Astrocyte (in vitro differentiated cells and primary cell): ENCODE results near the gene CFL1. TPM values are rescaled to one million over a fixed set of nuclear protein-coding genes. Genes with fewer than 3 reads are reported as not detected.

Experiments used
- DNase-seq: peaks from one replicate; pipeline ENCODE4 v3.0.0-alpha.2; 2010; ENCODE audit warnings: low read depth
- FAIRE-seq: peaks from 2 replicates; lab custom pipeline; 2011; peaks lifted over from hg19 to GRCh38; lab: Jason Lieb, UNC
- H2AFZ ChIP-seq: 2 replicates; pipeline ENCODE4 v1.6.0; 2012; ENCODE audit warnings: low read depth, low read length, inconsistent platforms
- H3K27ac ChIP-seq: 2 replicates; pipeline ENCODE4 v1.5.1; 2011; ENCODE audit warnings: low read depth, low read length, inconsistent platforms
- H3K27me3 ChIP-seq: 2 replicates; pipeline ENCODE4 v1.6.0; 2011; ENCODE audit warnings: low read length, inconsistent platforms; ENCODE audit not compliant: insufficient read depth
- H3K36me3 ChIP-seq: 2 replicates; pipeline ENCODE4 v1.5.1; 2011; ENCODE audit warnings: low read length, inconsistent platforms; ENCODE audit not compliant: insufficient read depth
- H3K4me1 ChIP-seq: 2 replicates; pipeline ENCODE4 v1.5.1; 2011; ENCODE audit warnings: low read length, inconsistent platforms; ENCODE audit not compliant: insufficient read depth
- H3K4me2 ChIP-seq: 2 replicates; pipeline ENCODE4 v1.6.0; 2012; ENCODE audit warnings: low read length, inconsistent platforms
- H3K4me3 ChIP-seq: 2 replicates; pipeline ENCODE4 v1.5.1; 2011; ENCODE audit warnings: low read depth, mild to moderate bottlenecking, low read length, inconsistent platforms; ENCODE audit not compliant: insufficient read depth
- H3K79me2 ChIP-seq: 2 replicates; pipeline ENCODE4 v1.6.0; 2012; ENCODE audit warnings: mild to moderate bottlenecking, low read length, inconsistent platforms; ENCODE audit not compliant: insufficient read depth
- H3K9ac ChIP-seq: 2 replicates; pipeline ENCODE4 v1.6.0; 2012; ENCODE audit warnings: mild to moderate bottlenecking, low read length, inconsistent platforms
- H3K9me3 ChIP-seq: 2 replicates; pipeline ENCODE4 v1.5.1; 2012; ENCODE audit warnings: low read depth, mild to moderate bottlenecking, low read length, inconsistent platforms; ENCODE audit not compliant: insufficient read depth
- H4K20me1 ChIP-seq: 2 replicates; pipeline ENCODE4 v1.6.0; 2012; ENCODE audit warnings: low read length, inconsistent platforms; ENCODE audit not compliant: insufficient read depth
- H3K27ac Mint-ChIP-seq: one replicate; pipeline ENCODE4 v1.8.0; 2021; ENCODE audit warnings: mild to moderate bottlenecking, mixed read lengths; ENCODE audit not compliant: unreplicated experiment
- H3K27me3 Mint-ChIP-seq: one replicate; pipeline ENCODE4 v1.8.0; 2021; ENCODE audit warnings: low read depth, mixed read lengths; ENCODE audit not compliant: unreplicated experiment
- H3K36me3 Mint-ChIP-seq: one replicate; pipeline ENCODE4 v1.8.0; 2021; ENCODE audit warnings: low read depth, mixed read lengths; ENCODE audit not compliant: unreplicated experiment
- H3K4me1 Mint-ChIP-seq: one replicate; pipeline ENCODE4 v1.8.0; 2021; ENCODE audit warnings: low read depth, mixed read lengths; ENCODE audit not compliant: unreplicated experiment
- H3K4me3 Mint-ChIP-seq: one replicate; pipeline ENCODE4 v1.8.0; 2021; ENCODE audit warnings: mild to moderate bottlenecking, moderate library complexity, mixed read lengths; ENCODE audit not compliant: unreplicated experiment
- H3K9me3 Mint-ChIP-seq: one replicate; pipeline ENCODE4 v1.8.0; 2021; ENCODE audit warnings: mild to moderate bottlenecking, mixed read lengths; ENCODE audit not compliant: unreplicated experiment
- CTCF ChIP-seq: IDR thresholded peaks from 2 replicates; pipeline ENCODE4 v1.5.1; 2011; ENCODE audit warnings: low read depth, mild to moderate bottlenecking, inconsistent platforms, low read length, moderate library complexity; ENCODE audit not compliant: insufficient read depth
- EZH2 ChIP-seq: IDR thresholded peaks from 2 replicates; pipeline ENCODE4 v1.6.1; 2012; ENCODE audit warnings: mild to moderate bottlenecking, low read length, inconsistent platforms; ENCODE audit not compliant: insufficient read depth
- total RNA-seq: library from RNA; stranded (reverse); gene quantifications from 2 replicates; pipeline ENCODE4 v1.2.1, GENCODE V29; 2021

Gene CFL1
- total RNA-seq, 1 donor from 2014 or later, result 1,931 TPM

- Mint-ChIP-seq H3K4me1 (peaks cover 14% of the 10 kb centered on the region), H3K9me3 (no peaks in the 10 kb centered on the region), H3K27me3 (no peaks in the 10 kb centered on the region), H3K4me3 (peak overlapping the region; percentile 60), H3K36me3 (peaks cover 7% of the 10 kb centered on the region), H3K27ac (peak overlapping the region; percentile 50)
- Histone ChIP-seq H3K4me3 (no peak overlapping the region), H3K27ac (no peak overlapping the region), H3K9me3 (no peaks in the 10 kb centered on the region), H3K27me3 (no peaks in the 10 kb centered on the region), H3K4me1 (peaks cover 33% of the 10 kb centered on the region), H4K20me1 (peaks cover 61% of the 10 kb centered on the region), H3K36me3 (peaks cover 15% of the 10 kb centered on the region), H3K9ac (peak overlapping the region; percentile 92), H2AFZ (no peak overlapping the region), H3K79me2 (peaks cover 47% of the 10 kb centered on the region), H3K4me2 (peak overlapping the region; percentile 100)
- no peak for TF ChIP-seq EZH2
- no peak for TF ChIP-seq CTCF
- FAIRE-seq, result no peak
- DNase-seq, result no peak
Measured at GRCh38 chr11:65870307-65870658, 12.3 kb upstream of the CFL1 start.

- H3K4me3 Mint-ChIP-seq, result no peak overlapping the region
- peaks cover 15% of the 10 kb centered on the region for H3K36me3 ChIP-seq
Measured at GRCh38 chr11:65869643-65870306, 11.8 kb upstream of the CFL1 start.

More at GRCh38 chr11:65869643-65870306, 11.8 kb upstream of the CFL1 start:
- no peak for DNase-seq
- Histone ChIP-seq H3K79me2 (peaks cover 47% of the 10 kb centered on the region), H3K27ac (no peak overlapping the region), H3K4me2 (peak overlapping the region; percentile 100), H3K4me3 (no peak overlapping the region), H3K27me3 (no peaks in the 10 kb centered on the region), H2AFZ (no peak overlapping the region), H3K9ac (peak overlapping the region; percentile 92), H3K4me1 (peaks cover 33% of the 10 kb centered on the region), H4K20me1 (peaks cover 66% of the 10 kb centered on the region), H3K9me3 (no peaks in the 10 kb centered on the region)
- Mint-ChIP-seq H3K4me1 (peaks cover 14% of the 10 kb centered on the region), H3K9me3 (no peaks in the 10 kb centered on the region), H3K27me3 (no peaks in the 10 kb centered on the region), H3K36me3 (peaks cover 10% of the 10 kb centered on the region), H3K27ac (peak overlapping the region; percentile 58)
- TF ChIP-seq EZH2 (no peak), CTCF (no peak)
- no peak for FAIRE-seq
